H9 (cell line): ENCODE results near the gene ADH1B. TPM values are rescaled to one million over a fixed set of nuclear protein-coding genes. Genes with fewer than 3 reads are reported as not detected.

Experiments
- DNase-seq: peaks from one replicate; pipeline ENCODE4 v3.0.0-alpha.2; 2017
- H2AFZ ChIP-seq: one replicate; pipeline ENCODE4 v1.6.1; 2013; ENCODE audit warnings: mild to moderate bottlenecking, low read length, control low read depth, moderate library complexity
- H2AK5ac ChIP-seq: 2 replicates; pipeline ENCODE4 v1.6.1; 2013; ENCODE audit warnings: low read length, control low read depth, mixed read lengths; ENCODE audit not compliant: insufficient read length
- H2BK120ac ChIP-seq: one replicate; pipeline ENCODE4 v1.6.1; 2013; ENCODE audit warnings: low read depth, mild to moderate bottlenecking, low read length, control low read depth, inconsistent platforms; ENCODE audit not compliant: poor library complexity, severe bottlenecking
- H2BK12ac ChIP-seq: 2 replicates; pipeline ENCODE4 v1.6.1; 2013; ENCODE audit warnings: low read length, control low read depth, mixed read lengths, low read depth; ENCODE audit not compliant: insufficient read length
- H2BK15ac ChIP-seq: 2 replicates; pipeline ENCODE4 v1.6.1; 2013; ENCODE audit warnings: low read depth, low read length, control low read depth
- H2BK20ac ChIP-seq: one replicate; pipeline ENCODE4 v1.6.1; 2013; ENCODE audit warnings: low read depth, mild to moderate bottlenecking, low read length, control low read depth, inconsistent platforms; ENCODE audit not compliant: poor library complexity, severe bottlenecking
- H2BK5ac ChIP-seq: 2 replicates; pipeline ENCODE4 v1.6.1; 2013; ENCODE audit warnings: low read length, control low read depth, mixed read lengths; ENCODE audit not compliant: insufficient read length
- H3K14ac ChIP-seq: 2 replicates; pipeline ENCODE4 v1.6.1; 2013; ENCODE audit warnings: low read length, control low read depth; ENCODE audit not compliant: insufficient read depth
- H3K18ac ChIP-seq: 2 replicates; pipeline ENCODE4 v1.6.1; 2013; ENCODE audit warnings: low read depth, mild to moderate bottlenecking, mixed read lengths, low read length, control low read depth; ENCODE audit not compliant: insufficient read length
- H3K23ac ChIP-seq: 2 replicates; pipeline ENCODE4 v1.6.1; 2013; ENCODE audit warnings: low read length, control low read depth, mixed read lengths, low read depth; ENCODE audit not compliant: insufficient read length
- H3K23me2 ChIP-seq: 2 replicates; pipeline ENCODE4 v1.6.1; 2013; ENCODE audit warnings: low read depth, mild to moderate bottlenecking, mixed read lengths, low read length, control low read depth; ENCODE audit not compliant: insufficient read length, poor library complexity, severe bottlenecking
- H3K27ac ChIP-seq: 2 replicates; pipeline ENCODE4 v1.5.1; 2013; ENCODE audit warnings: low read length, control low read depth, mixed read lengths, low read depth; ENCODE audit not compliant: insufficient read length
- H3K27me3 ChIP-seq: 2 replicates; pipeline ENCODE4 v1.6.1; 2013; ENCODE audit warnings: low read length, control low read depth, inconsistent platforms; ENCODE audit not compliant: insufficient read depth
- H3K4ac ChIP-seq: 2 replicates; pipeline ENCODE4 v1.6.1; 2013; ENCODE audit warnings: low read depth, mild to moderate bottlenecking, control low read depth, inconsistent platforms, low read length, moderate library complexity
- H3K4me1 ChIP-seq: 2 replicates; pipeline ENCODE4 v1.6.1; 2013; ENCODE audit warnings: low read length, control low read depth, inconsistent platforms; ENCODE audit not compliant: insufficient read depth
- H3K4me2 ChIP-seq: 2 replicates; pipeline ENCODE4 v1.6.1; 2013; ENCODE audit warnings: low read length, control low read depth, mixed read lengths; ENCODE audit not compliant: insufficient read length, insufficient read depth
- H3K56ac ChIP-seq: 2 replicates; pipeline ENCODE4 v1.6.1; 2013; ENCODE audit warnings: low read depth, mild to moderate bottlenecking, mixed read lengths, low read length, control low read depth; ENCODE audit not compliant: insufficient read length
- H3K79me1 ChIP-seq: 2 replicates; pipeline ENCODE4 v1.6.1; 2013; ENCODE audit warnings: low read depth, mild to moderate bottlenecking, moderate library complexity, low read length, control low read depth, inconsistent platforms; ENCODE audit not compliant: insufficient read depth, poor library complexity, severe bottlenecking
- H3K79me2 ChIP-seq: 2 replicates; pipeline ENCODE4 v1.6.1; 2013; ENCODE audit warnings: low read length, control low read depth, inconsistent platforms; ENCODE audit not compliant: insufficient read depth
- H3K9ac ChIP-seq: 2 replicates; pipeline ENCODE4 v1.6.1; 2013; ENCODE audit warnings: low read length, control low read depth, mixed read lengths; ENCODE audit not compliant: insufficient read length; ENCODE audit errors: extremely low read depth
- H3K9me3 ChIP-seq: one replicate; pipeline ENCODE4 v1.6.1; 2013; ENCODE audit warnings: low read depth, low read length, inconsistent platforms; ENCODE audit not compliant: control insufficient read depth
- H3T11ph ChIP-seq: one replicate; pipeline ENCODE4 v1.6.1; 2013; ENCODE audit warnings: mild to moderate bottlenecking, low read length, control low read depth, inconsistent platforms
- H4K20me1 ChIP-seq: one replicate; pipeline ENCODE4 v1.6.1; 2013; ENCODE audit not compliant: control insufficient read depth, insufficient read length, insufficient read depth
- H4K5ac ChIP-seq: 2 replicates; pipeline ENCODE4 v1.6.1; 2013; ENCODE audit warnings: low read depth, mild to moderate bottlenecking, mixed read lengths, low read length, control low read depth; ENCODE audit not compliant: insufficient read length
- H4K8ac ChIP-seq: replicated peaks from 2 replicates; pipeline ENCODE4 v1.6.1; 2013; ENCODE audit warnings: low read length, control low read depth, mixed read lengths, low read depth; ENCODE audit not compliant: insufficient read length
- H4K91ac ChIP-seq: 2 replicates; pipeline ENCODE4 v1.6.1; 2013; ENCODE audit warnings: low read depth, mild to moderate bottlenecking, moderate library complexity, mixed read lengths, low read length, control low read depth; ENCODE audit not compliant: insufficient read length
- H3K27ac Mint-ChIP-seq, 3 experiments: 2 replicates in 2 of 3; 3 replicates in 1 of 3; pipeline ENCODE4 v1.8.0; 2020 to 2021; ENCODE audit warnings: mixed read lengths in 3 of 3, mild to moderate bottlenecking in 1 of 3, moderate library complexity in 1 of 3
- H3K27me3 Mint-ChIP-seq: 2 replicates; pipeline ENCODE4 v1.8.0; 2021; ENCODE audit warnings: low read depth, mild to moderate bottlenecking, moderate library complexity, mixed read lengths
- H3K36me3 Mint-ChIP-seq, 3 experiments: 2 replicates in 2 of 3; 3 replicates in 1 of 3; pipeline ENCODE4 v1.8.0; 2020 to 2021; ENCODE audit warnings: low read depth in 3 of 3, mixed read lengths in 3 of 3; ENCODE audit not compliant: insufficient read depth in 1 of 3
- H3K4me1 Mint-ChIP-seq, 2 experiments: 2 replicates each; pipeline ENCODE4 v1.8.0; 2020; ENCODE audit warnings: mixed read lengths in 2 of 2
- H3K4me3 Mint-ChIP-seq, 2 experiments: 2 replicates in 1 of 2; 3 replicates in 1 of 2; pipeline ENCODE4 v1.8.0; 2020 to 2021; ENCODE audit warnings: mild to moderate bottlenecking in 2 of 2, mixed read lengths in 2 of 2, moderate library complexity in 1 of 2
- H3K9me3 Mint-ChIP-seq, 2 experiments: 2 replicates in 1 of 2; 3 replicates in 1 of 2; pipeline ENCODE4 v1.8.0; 2020; ENCODE audit warnings: mild to moderate bottlenecking in 2 of 2, mixed read lengths in 2 of 2, moderate library complexity in 1 of 2
- CTCF ChIP-seq: fragments of 200-600 bp; sonication (generic); conservative IDR thresholded peaks from 3 replicates; pipeline ENCODE4 v1.8.0; 2021; ENCODE audit warnings: antibody characterized with exemption, mild to moderate bottlenecking
- WGBS: extraction: QIAGEN DNeasy Blood & Tissue Kit; methylation state at CpG from one replicate; pipeline ENCODE4 v1.1.7; 2013; ENCODE audit warnings: missing lambda C conversion rate, low lambda C conversion rate, mixed read lengths; ENCODE audit not compliant: insufficient read length; ENCODE audit errors: extremely low coverage; 5-methylcytosine and 5-hydroxymethylcytosine counted together
- total RNA-seq: library from RNA; stranded (reverse); gene quantifications from 2 replicates; pipeline ENCODE4 v1.2.1, GENCODE V29; 2021

ADH1B gene
- total RNA-seq, 1 experiment from 2014 or later: not detected

- Histone ChIP-seq H2BK120ac (no peak overlapping the region), H2BK20ac (no peak overlapping the region), H3K56ac (no peak overlapping the region), H3K27ac (no peak overlapping the region), H3K9ac (no peak overlapping the region), H2BK12ac (no peak overlapping the region), H3K79me1 (no peaks in the 10 kb centered on the region), H3T11ph (no peak overlapping the region), H3K27me3 (no peaks in the 10 kb centered on the region), H2AFZ (no peak overlapping the region), H3K4me1 (no peaks in the 10 kb centered on the region), H3K4ac (no peak overlapping the region), H3K4me2 (no peak overlapping the region), H4K5ac (no peak overlapping the region), H3K14ac (no peak overlapping the region), H3K9me3 (no peaks in the 10 kb centered on the region), H4K20me1 (no peaks in the 10 kb centered on the region), H3K18ac (no peak overlapping the region), H3K79me2 (no peaks in the 10 kb centered on the region), H2AK5ac (no peak overlapping the region), H3K23me2 (no peaks in the 10 kb centered on the region), H2BK15ac (no peak overlapping the region), H2BK5ac (no peak overlapping the region), H3K23ac (no peak overlapping the region), H4K91ac (no peak overlapping the region), H4K8ac (no peak overlapping the region)
- H3K4me1 Mint-ChIP-seq: peaks cover 14 to 18% of the 10 kb centered on the region in 2 experiments
- WGBS: no CpG with 5 or more reads among the region's 11 CpGs
- H3K27me3 Mint-ChIP-seq: no peaks in the 10 kb centered on the region; the same call in 1 of the 2 replicates
- peak overlapping the region in 1 of 3 experiments; percentile 40; a peak in 1 of 7 replicates for H3K27ac Mint-ChIP-seq
- no peaks in the 10 kb centered on the region for H3K9me3 Mint-ChIP-seq
- no peak for TF ChIP-seq CTCF
- no peak overlapping the region for H3K4me3 Mint-ChIP-seq
- H3K36me3 Mint-ChIP-seq: peaks cover 0 to 5% (median 0%) of the 10 kb centered on the region in 3 experiments; a peak in 1 of 7 replicates
- no peak for DNase-seq
Observed at GRCh38 chr4:99305638-99306400, 15.4 kb downstream of the ADH1B start.
